ENCODE measurements around the gene CLDN9.
"Not testable (repeated sequence)": the region's sequence is repeated elsewhere in the genome, so short reads cannot be mapped to it uniquely, and the experiment has no call there.

- not testable (repeated sequence) for TF ChIP-seq RXRA (IDR thresholded peaks at IDR 0.05); CTCF (IDR thresholded peaks at IDR 0.05; ENCODE audit: low read depth, low read length, missing input control); REST (IDR thresholded peaks at IDR 0.05); JUND (IDR thresholded peaks at IDR 0.05)
Observed at GRCh38 chr16:3052571-3053329, 40.0 kb downstream of the CLDN9 start.

Measured in liver (tissue), 3 donors.